LNCAP (cell line): Measurements from ENCODE around the gene RAB9B.

Experiments used
- TF ChIP-seq, protein P1 (sequence below): fragments of 450-650 bp; IDR thresholded peaks from 2 replicates; pipeline ENCODE4 v1.5.1; 2017; ENCODE audit warnings: mild to moderate bottlenecking

RAB9B gene

DNA sequence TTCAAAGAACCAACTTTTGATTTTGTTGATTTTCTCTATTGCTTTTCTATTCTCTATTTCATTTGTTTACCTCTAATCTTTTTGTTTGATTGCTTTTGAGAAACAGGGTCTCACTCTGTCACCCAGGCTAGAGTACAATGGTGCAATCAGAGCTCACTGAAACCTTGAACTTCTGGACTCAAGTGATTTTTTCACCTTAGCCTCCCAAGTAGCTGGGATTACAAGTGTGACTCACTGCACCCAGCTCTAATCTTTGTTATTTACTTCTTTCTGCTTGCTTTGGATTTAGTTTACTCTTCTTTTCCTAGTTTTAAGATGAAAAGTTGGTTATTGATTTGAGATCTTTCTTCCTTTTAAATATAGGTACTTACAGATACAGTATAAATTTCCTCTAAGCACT lies 26.2 kb downstream of the RAB9B start:
- TF ChIP-seq, protein P1, sequence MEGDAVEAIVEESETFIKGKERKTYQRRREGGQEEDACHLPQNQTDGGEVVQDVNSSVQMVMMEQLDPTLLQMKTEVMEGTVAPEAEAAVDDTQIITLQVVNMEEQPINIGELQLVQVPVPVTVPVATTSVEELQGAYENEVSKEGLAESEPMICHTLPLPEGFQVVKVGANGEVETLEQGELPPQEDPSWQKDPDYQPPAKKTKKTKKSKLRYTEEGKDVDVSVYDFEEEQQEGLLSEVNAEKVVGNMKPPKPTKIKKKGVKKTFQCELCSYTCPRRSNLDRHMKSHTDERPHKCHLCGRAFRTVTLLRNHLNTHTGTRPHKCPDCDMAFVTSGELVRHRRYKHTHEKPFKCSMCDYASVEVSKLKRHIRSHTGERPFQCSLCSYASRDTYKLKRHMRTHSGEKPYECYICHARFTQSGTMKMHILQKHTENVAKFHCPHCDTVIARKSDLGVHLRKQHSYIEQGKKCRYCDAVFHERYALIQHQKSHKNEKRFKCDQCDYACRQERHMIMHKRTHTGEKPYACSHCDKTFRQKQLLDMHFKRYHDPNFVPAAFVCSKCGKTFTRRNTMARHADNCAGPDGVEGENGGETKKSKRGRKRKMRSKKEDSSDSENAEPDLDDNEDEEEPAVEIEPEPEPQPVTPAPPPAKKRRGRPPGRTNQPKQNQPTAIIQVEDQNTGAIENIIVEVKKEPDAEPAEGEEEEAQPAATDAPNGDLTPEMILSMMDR: no peak

DNA sequence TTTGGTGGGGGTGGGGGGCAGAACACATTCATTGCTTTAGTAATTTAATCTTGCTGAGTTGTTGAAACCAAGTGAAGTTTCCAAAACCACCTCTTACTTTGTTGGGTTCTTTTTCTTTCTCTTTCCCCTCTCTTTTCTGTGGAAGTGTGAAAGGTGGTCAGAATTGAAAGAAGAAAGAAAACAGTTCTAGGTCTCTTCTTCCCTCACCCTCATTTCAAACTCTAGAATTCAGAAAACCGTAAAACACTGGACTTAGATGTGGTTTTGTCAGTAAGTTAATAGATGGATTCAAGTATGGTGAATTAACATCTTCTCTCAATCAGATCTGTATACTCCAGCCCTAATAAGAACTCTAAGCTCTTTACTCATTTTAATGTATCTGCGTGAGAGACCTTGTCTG lies 31.7 kb downstream of the RAB9B start:
- TF ChIP-seq, protein P1: no peak

DNA sequence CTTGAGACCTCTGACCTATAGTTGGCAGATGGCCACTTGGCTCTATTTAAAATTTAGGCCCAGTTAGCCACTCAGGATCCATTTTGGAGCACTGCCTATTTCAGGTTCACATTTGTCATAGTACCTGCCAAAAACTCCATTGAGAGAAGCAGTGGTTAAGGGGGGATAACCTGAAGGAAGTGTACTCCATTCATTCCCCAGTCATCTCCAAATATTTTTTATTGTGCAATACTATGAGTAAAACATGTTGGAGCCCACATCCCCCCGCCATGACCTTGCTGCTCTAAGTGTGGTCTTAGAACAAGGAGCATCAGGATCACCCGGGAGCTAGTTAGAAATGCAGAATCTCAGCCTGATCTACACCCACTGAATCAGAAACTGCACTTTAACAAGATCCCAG lies 34.4 kb downstream of the RAB9B start:
- TF ChIP-seq, protein P1: no peak

GRCh38 chrX:103794119-103794518 lies 37.9 kb downstream of the RAB9B start:
- TF ChIP-seq, protein P1: no peak

DNA sequence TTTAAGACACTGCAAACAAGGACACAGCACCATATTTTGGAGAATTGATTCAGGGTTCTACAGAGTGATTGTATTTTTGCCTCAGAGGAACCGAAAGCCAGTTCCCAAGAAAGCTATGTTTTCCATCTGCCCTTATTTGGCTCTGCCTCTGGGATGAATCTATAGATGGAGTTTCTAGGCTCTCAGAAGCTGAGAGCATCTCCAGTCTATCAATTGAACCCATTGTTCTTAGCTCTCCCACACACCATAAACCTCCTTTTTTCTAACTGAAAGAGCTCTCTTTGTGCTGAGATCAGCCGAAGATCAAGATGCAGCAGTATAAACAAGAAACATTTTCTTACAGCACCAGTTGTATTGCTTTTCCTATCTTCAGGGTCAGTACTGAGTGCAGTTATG lies 38.5 kb downstream of the RAB9B start:
- TF ChIP-seq, protein P1: no peak

DNA sequence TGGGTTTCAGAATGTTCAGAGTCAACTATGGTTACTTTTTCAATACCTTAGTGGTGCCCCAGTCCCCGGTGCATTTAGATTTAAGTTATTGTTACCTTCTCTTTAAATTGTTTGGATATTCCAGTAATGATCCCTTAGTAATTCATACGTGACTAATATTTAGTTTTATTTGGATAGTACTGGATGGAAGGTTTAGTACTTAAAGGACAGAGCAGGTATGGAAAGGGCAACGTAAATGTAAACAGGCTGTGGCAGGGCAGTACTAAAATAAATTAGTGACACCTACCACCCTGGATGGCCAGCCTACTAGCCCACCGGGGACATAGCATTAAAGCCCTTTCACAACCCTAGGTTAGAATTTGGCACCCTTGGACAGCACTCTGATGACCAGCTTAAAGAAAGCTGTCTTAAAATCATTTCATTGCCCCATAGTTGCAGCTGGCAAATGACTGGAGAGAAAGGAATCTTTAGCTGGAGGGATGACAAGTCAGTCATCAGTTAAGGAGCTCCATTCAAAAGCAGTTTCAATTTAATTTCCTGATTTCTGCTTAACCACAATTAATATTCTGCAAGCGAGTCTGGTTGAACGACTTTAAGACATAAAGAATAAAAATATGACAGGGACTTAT lies 39.0 kb downstream of the RAB9B start:
- TF ChIP-seq, protein P1: no peak

GRCh38 chrX:103791826-103792485 lies 40.1 kb downstream of the RAB9B start:
- TF ChIP-seq, protein P1: no peak
